Stimulated activated CD4-positive, alpha-beta T cell treated with anti-CD3 and anti-CD28 coated beads, Interleukin-1b, Interleukin-23, amount 100 ng/mL, for 24 hours (primary cell): ENCODE results near the gene KATNB1.

Source experiments
- DNase-seq, 4 experiments: peaks; one replicate each; pipeline ENCODE4 v3.0.0-alpha.2; 2020; ENCODE audit warnings: low read depth in 4 of 4, low spot score in 1 of 4

KATNB1 gene

GRCh38 chr16:57755726-57756423 is 20.3 kb downstream of the KATNB1 start:
- DNase-seq, result no peak

- DNase-seq, result no peak
Measured at GRCh38 chr16:57756424-57757325, 21.1 kb downstream of the KATNB1 start.

GRCh38 chr16:57757326-57757786 is 21.8 kb downstream of the KATNB1 start:
- DNase-seq, result peak; percentile 79 to 91 (median 86)

- DNase-seq, result no peak
Measured at GRCh38 chr16:57757883-57758282, 22.3 kb downstream of the KATNB1 start.

- DNase-seq, result no peak
Measured at GRCh38 chr16:57758331-57759117, 23.0 kb downstream of the KATNB1 start.

GRCh38 chr16:57759131-57759530 is 23.6 kb downstream of the KATNB1 start:
- no peak for DNase-seq

GRCh38 chr16:57759541-57760356 is 24.2 kb downstream of the KATNB1 start:
- no peak for DNase-seq

GRCh38 chr16:57760357-57761160 is 25.0 kb downstream of the KATNB1 start:
- no peak for DNase-seq

GRCh38 chr16:57761301-57761700 is 25.7 kb downstream of the KATNB1 start:
- DNase-seq, result no peak

GRCh38 chr16:57761957-57762356 is 26.4 kb downstream of the KATNB1 start:
- no peak for DNase-seq

- DNase-seq, result no peak
Measured at GRCh38 chr16:57762365-57763040, 26.9 kb downstream of the KATNB1 start.

- no peak for DNase-seq
Measured at GRCh38 chr16:57763285-57764005, 27.9 kb downstream of the KATNB1 start.

- DNase-seq, result no peak
Measured at GRCh38 chr16:57764006-57764340, 28.4 kb downstream of the KATNB1 start.

GRCh38 chr16:57764341-57765159 is 29.0 kb downstream of the KATNB1 start:
- DNase-seq, result no peak

GRCh38 chr16:57765160-57765728 is 29.7 kb downstream of the KATNB1 start:
- DNase-seq, result no peak

GRCh38 chr16:57766714-57767348 is 31.3 kb downstream of the KATNB1 start:
- DNase-seq, result no peak

GRCh38 chr16:57769541-57770145 is 34.1 kb downstream of the KATNB1 start:
- no peak for DNase-seq
